Inferior parietal cortex (tissue), 1 donor: ENCODE data around the gene SUMO2.
"Not testable (repeated sequence)": the region's sequence is repeated elsewhere in the genome, so short reads cannot be mapped to it uniquely, and the experiment has no call there.

Experiments
- DNase-seq: peaks from one replicate; pipeline ENCODE4 v3.0.0-alpha.2; 2016; ENCODE audit errors: extremely low spot score

SUMO2 gene

DNA sequence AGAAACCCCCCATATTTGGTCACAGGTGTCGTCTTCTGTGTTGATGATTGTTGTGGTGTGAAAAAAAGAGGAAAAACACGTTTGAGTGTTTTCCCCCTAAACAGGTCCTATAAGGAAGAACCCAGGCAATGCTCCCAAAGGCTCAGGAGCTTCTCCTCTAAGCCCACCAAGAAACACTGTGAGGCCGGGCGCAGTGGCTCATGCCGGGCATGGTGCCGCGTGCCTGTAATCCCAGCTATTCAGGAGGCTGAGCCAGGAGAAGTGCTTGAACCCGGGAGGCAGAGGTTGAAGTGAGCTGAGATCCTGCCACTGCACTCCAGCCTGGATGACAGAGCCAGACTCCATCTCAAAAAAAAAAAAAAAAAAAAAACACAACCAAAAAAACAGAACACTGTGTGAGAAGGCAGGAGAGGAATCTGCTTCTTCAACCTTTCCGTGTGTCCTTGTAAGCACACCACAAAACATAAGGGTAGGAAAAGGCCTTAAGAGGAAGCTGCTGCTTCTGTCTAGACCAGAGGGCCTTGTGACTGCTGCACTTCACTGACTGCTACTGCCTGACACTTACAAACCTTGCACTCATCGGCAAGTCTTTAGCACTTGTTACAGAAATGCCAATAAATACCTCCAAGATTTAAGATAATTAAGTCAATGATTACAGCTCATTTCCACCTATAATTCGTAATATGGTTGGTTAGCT lies 37.8 kb downstream of the SUMO2 start:
- DNase-seq, result no peak

DNA sequence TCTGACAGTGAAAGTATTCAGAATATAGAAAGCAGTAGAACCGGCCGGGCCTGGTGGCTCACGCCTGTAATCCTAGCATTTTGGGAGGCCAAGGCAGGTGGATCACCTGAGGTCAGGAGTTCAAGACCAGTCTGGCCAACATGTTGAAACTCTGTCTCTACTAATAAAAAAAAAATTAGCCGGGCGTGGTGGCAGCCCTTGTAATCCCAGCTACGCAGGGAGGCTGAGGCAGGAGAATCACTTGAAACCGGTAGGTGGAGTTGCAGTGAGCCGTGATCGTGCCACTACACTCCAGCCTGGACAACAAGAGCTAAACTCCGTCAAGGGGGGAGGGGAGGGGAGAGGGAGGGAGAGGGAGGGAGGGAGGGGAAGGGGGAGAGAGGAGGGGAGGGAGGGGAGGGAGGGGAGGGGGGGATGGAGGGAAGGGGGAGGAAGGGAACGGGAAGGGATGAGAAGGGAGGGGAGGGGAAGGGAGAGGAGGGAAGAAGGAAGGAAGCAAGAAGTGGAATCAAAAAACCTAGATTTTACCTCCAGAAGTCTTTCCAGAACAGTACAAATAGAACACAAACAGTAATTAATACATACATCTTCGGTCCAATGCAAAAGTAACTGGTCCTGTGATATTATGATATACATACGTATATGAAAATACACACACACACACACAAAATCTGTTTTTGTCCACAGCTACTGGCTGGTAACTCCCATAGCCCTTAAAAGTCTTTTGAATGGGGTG lies 40.4 kb downstream of the SUMO2 start:
- DNase-seq, result no peak

DNA sequence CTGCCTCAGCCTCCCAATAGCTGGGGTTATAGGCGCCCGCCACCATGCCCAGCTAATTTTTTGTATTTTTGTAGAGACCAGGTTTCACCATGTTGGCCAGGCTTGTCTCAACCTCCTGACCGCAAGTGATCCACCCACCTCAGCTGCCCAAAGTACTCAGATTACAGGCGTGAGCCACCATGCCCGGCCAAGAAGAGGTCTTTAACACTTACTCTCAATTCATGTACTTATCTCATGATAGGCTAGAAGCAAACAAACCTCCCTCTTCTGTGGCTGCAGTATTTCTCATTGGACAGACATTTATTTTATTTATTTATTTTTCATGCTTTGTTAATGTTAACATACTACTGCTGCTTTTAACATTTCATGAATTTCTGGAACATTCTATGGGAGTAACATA lies 44.2 kb downstream of the SUMO2 start:
- DNase-seq, result no peak

DNA sequence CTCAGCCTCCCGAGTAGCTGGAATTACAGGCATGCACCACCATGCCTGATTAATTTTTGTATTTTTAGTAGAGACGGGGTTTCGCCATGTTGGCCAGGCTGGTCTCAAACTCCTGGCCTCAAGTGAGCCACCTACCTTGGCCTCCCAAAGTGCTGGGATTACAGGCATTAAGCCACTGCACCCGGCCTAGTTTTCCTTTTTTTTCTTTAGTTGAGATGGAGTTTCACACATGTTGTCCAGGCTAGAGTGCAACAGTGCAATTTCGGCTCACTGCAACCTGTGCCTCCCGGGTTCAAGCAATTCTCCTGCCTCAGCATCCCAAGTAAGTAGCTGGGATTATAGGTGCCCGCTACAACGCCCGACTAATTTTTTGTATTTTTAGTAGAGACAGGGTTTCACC lies 45.0 kb downstream of the SUMO2 start:
- not testable (repeated sequence) for DNase-seq

DNA sequence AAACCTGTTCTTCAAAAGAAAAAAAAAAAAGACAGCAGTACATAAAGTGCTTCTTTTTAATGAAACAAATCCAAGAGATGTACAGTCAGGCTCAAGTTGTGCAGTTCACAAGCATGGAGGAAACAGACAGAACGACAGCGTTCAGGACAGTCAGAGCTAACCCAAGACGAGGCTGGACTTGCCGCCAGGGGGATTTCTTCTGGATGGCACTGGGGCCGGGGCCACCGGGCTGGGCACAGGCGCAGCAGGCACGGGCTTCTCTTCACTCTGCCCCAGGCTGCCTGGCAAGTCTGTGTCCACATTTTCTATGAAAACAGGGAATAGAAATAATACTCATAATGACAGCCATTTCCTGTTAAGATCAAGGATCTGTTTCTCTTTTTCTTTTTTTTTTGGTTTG lies 46.8 kb downstream of the SUMO2 start:
- no peak for DNase-seq

DNA sequence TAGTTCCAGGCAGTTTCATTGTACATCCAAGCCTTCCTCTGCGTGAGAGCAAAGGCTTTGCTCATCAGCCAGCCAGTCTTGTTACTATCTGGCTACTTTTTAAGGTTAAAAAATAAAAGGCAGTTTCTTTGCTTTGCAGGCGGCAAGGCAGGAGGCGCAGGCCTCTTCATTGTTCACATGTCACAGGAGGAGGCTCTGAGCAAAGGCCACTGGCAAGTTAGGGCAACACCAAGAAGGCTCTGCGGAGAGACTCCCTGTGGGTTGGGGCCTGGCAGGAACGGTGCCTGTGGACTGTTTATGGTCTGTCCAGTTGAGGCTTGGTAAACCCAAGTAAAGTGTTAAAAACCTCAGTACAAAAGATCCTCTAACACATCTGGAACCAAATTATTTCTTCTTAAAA lies 47.3 kb downstream of the SUMO2 start:
- no peak for DNase-seq

DNA sequence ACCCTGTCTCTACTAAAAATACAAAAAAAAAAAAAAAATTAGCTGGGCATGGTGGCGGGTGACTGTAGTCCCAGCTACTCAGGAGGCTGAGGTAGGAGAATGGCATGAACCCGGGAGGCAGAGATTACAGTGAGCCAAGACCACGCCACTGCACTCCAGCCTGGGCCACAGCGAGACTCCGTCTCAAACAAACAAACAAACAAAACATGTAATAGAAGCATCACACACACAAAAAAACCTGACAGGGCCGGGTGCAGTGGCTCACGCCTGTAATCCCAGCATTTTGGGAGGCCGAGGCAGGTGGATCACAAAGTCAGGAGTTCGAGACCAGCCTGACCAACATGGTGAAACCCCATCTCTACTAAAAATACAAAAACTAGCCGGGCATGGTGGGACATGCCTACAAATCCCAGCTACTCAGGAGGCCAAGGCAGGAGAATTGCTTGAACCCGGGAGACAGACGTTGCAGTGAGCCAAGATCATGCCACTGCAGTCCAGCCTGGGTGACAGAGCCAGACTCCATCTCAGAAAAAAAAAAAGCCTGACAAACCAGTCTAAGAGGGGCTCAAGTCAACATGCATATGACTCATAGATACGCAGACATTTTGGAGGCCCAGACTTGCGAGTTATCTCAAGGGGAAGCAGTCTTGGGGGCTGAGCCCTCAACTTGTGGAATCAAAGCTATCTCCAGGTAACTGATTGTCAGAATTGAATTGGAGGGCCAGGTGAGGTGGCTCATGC lies 49.0 kb downstream of the SUMO2 start:
- not testable (repeated sequence) for DNase-seq

DNA sequence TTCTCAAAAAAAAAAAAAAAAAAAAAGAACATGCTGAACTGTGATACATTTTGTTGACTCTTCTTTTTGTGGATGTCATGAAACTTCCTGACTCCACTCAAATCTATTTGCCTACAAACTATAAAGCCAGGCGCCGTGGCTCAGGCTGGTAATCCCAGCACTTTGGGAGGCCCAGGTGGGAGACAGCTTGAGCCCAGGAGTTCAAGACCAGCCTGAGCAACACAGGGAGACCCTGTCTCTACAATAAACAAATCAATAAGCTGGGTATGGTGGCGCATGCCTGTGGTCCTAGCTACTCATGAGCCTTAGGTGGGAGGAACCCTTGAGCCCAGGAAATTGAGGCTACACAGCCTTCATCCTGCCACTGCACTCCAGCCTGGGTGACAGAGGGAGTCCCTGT lies 49.8 kb downstream of the SUMO2 start:
- no peak for DNase-seq

DNA sequence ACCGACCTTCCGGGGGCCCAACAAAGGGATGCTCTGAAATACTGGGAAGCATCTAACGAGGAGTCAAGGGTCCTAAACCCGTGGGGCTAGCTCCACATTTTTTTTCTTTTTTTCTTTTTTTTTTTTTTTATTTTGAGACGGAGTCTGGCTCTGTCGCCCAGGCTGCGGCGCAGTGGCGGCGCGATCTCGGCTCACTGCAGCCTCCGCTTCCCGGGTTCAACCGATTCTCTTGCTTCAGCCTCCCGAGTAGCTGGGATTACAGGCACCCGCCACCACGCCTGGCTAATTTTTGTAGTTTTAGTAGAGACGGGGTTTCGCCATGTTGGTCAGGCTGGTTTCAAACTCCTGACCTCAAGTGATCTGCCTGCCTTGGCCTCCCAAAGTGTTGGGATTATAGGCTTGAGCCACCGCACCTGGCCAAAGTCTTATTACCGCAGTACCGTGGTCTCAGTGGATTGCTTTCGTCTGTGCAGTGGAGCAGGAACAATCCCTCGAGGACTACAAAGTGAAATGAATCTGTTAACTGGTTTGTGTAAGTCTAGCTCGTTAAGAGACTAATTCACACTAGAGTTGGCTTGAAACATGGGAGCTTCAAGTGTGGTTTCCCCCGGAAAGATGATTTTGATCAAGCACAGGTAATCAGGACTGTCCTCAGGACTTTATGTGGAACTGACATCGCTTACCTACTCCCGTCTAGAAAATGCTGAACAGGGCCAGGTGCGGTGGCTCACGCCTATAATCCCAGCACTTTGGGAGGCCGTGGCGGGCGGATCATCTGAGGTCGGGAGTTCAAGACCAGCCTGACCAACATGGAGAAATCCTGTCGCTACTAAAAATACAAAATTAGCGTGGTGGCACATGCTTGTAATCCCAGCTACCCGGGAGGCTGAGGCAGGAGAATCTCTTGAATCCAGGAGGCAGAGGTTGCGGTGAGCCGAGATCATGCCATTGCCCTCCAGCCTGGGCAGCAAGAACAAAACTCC lies 50.5 kb downstream of the SUMO2 start:
- not testable (repeated sequence) for DNase-seq

DNA sequence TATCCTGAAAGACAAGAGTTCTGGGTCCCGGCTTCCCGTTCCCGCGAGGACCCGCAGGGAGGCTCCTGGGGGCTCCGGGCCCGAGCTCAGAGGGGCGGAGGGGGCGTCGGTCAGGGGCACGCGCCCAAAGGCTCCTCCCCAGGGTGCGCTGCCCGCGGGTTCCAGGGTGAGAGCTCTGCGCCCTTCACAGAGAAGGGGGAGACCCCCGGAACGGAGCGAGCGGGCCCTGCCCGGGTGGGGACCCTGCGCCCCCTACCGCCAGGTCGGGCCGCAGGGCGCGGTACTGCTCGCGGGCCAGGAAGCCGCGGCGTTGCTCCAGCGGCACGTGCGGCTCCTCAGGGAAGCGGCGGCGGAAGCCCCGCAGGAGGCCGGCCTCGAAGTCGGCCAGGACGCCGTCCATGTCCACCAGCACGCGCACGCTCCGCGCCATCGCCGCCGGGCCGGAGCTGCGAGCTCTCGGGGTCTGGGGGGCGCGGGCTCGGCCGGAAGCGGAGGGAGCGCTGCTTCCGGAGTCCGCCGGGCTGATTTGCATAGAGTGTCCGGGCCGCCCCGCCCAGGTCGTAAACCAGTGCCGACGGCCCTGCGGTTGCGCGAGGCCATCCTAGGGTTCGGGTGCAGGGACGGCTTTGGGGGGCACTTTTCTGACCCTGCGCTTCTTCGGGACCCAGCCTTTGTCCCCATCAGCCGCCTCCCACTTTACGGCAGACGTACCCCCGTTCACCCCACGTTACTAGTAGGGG lies 51.3 kb downstream of the SUMO2 start, which contains the start of gene NT5C:
TSS of gene NT5C (minus strand) at position 465 of the 740 bp plus-strand sequence. CDS start at position 430, 35 bp downstream.
- peak; percentile 64 for DNase-seq

DNA sequence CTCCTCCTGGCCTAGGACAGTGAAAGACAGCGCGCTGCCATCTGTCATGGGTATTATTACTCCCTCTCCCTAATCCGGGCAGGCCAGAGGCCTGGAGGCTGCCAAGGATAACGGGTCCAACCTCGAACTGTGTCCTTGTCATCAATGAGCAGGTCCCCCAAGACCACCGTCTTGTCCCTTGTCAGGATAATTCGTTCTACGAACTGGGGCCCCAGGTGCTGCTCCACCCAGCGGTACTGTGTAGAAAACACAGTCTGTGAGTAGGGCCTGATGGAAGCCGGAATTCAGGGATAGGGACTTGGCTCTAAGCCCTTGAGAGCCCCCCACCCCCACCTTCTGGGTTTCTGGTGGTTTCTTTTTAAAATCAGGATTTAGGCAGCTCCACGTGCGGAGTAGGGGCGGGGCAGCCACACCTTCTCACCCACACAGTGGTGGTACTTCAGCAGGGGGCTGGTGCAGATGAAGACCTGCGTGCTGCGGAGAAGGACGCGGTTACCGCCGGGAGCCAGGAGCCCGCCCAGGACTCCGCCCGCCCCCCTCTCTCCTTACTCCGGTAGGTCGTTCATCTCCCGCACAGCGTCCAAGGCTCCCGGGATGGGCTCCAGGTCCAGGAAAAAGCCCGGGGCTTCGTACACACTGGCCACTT lies 52.0 kb downstream of the SUMO2 start:
- DNase-seq, result no peak

DNA sequence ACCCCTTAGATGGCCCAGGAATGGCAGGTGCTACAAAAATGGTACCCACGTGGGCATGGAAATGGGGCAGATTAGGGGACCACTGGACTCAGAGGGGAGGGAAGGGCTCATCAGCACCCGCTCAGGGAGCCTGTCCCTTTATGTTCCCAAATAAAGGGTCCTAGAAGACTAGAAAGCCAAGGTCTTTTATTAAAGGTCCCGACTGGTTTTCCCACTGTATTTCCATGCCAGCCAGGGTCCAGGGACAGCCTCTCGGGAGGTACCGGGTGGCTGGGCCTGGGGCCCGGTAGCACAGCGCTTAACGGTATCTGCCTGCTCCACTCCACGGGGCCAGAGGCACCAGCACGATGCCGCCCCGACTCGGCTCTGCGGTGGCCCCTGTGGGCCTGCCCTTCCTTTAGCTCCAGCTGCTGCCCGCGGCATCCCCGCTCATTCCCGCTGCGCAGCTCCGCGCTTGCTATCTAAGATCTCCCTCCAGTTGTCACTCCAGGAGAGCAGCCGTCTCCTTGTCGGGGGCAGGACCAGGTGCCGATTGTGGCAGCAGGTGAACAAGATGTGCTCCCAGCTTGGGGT lies 52.6 kb downstream of the SUMO2 start:
- DNase-seq, result no peak

DNA sequence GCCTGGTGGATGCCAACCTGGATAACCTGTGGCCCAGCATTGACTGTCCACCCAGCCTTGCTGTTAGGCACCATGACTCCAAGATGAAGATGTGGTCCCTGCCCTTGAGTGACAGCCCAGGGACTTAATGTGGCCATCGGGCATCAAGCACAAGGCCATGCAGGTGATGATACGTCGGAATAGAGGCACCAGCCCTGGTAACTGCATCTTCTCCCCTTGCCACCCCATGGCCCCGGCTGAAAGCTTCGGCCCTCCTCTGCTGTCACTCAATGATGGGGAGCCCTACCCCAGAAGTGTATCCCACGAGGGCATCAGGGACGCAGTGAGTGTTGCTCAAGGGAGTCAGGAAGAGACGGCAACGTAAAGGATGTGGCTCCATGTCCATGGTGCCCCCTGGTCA lies 53.2 kb downstream of the SUMO2 start:
- no peak for DNase-seq

DNA sequence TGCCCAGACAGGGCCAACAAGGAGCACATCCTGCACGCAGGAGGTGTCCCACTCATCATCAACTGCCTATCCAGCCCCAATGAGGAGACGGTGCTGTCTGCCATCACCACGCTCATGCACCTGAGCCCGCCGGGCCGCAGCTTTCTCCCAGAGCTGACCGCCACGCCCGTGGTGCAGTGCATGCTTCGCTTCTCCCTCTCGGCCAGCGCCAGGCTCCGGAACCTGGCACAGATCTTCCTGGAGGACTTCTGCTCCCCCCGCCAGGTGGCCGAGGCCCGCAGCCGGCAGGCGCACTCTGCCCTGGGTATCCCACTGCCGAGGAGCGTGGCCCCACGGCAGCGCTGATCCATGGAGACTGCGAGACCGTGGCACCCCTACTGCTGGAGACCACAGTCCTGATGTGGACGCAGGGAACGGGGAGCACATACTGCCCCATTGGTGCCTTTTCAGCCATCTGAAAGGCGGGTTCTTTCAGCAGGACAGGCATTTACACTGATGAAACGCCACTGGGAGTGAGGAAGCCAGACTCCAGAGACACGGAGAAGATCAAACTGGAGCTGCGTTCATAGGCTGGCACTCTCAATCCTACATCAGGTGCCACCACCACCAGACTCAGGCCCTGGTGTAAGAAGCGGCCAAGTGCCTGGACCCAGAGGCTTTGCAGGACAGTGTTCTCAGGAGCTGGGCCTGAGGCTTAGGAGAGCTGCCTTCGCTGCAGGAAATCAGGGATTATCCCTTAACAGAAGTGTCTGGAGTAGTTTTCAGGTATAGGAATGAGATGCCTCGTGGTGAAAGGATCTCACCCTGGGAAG lies 53.9 kb downstream of the SUMO2 start:
- DNase-seq, result no peak

DNA sequence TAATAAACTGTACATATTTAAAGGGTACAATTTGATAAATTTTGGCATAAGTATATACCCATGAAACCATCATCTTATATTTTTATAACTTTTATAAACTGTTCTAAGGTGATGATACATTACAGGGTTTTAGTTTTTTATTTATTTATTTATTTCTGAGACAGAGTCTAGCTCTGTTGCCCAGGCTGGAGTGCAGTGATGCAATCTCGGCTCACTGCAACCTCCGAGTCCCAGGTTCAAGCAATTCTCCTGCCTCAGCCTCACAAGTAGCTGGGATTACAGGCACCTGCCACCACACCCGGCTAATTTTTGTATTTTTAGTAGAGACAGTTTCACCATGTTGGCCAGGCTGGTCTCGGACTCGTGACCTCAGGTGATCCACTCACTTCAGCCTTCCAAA lies 54.8 kb downstream of the SUMO2 start:
- DNase-seq, result not testable (repeated sequence)

DNA sequence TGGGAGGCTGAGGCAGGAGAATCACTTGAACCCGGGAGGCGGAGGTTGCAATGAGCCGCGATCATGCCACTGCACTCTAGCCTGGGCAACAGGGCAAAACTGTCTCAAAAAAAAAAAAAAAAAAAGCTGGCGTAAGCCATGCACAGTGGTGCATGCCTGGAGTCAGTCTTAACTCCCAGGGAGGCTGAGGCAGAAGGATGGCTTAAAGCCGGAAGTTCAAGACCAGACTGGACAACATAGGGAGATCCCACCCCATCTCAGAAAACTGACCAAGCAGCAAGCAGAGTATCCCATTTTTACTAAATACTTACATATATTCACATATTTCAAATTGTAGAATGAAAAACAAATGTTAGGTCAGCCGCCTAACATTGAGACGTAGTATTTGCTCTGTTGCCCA lies 55.8 kb downstream of the SUMO2 start:
- no peak for DNase-seq

DNA sequence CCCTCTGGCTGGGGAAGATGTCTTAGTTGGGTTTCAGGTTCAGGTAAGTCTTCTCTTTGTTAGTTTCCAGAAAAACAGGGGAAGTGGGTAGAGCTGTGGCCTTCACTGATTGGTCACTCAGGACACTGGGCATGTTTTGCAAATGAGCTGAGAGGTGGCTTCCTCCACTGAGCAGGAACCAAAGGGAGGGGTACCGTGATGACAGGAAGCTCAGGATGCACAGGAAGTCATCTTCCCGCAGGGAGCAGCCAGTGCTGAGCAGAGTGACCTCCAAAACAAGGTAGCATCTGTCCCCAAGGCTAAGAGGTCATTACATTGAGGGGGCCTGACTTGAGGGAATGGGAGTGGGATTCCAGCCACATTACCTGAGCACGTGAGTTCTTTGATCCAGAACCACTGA lies 56.8 kb downstream of the SUMO2 start:
- no peak for DNase-seq

DNA sequence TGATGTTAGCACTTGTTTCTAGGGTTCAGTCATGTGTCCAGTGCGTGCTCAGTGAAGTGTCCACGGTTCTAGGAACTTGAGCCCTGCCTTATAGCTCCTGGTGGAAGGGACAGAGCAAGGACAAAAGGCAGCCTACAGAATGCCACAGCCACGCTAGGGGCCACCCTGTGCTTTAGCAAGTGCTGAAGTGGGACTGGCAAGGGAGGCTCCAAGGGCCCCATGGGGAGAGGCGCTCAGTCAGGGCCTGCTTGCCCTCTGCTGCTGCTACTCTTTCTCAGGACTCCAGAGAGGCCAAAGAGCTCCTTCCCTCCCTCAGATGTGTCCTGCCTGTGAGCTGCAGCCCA lies 58.0 kb downstream of the SUMO2 start:
- DNase-seq, result no peak
